Measurements from ENCODE around the gene ACP2. TPM values are rescaled to one million over a fixed set of nuclear protein-coding genes. Genes with fewer than 3 reads are reported as not detected.

The ACP2 gene
- total RNA-seq, 1 donor from 2014 or later = 54.8 TPM

GRCh38 chr11:47269002-47269828 is 20.6 kb upstream of the ACP2 start:
- peaks cover 43% of the 10 kb centered on the region for H3K4me1 ChIP-seq
- intact Hi-C loops (cut with DNase I) = no loop called here
- H3K27me3 ChIP-seq = no peaks in the 10 kb centered on the region
- no peaks in the 10 kb centered on the region for H3K9me3 ChIP-seq
- peak overlapping the region; percentile 94 for H3K27ac ChIP-seq
- TF ChIP-seq POLR2AphosphoS5 (IDR thresholded peaks at IDR 0.05; ENCODE audit: insufficient read depth in 1 of 2, low read depth in 1 of 2) = peak; percentile 52 to 78
- no peak for TF ChIP-seq POLR2A (IDR thresholded peaks at IDR 0.05)
- peak in 1 of 3 experiments; percentile 26 for TF ChIP-seq CTCF (IDR thresholded peaks at IDR 0.05)
- no peaks in the 10 kb centered on the region for H3K36me3 ChIP-seq
- peak overlapping the region; percentile 71 to 84 for H3K4me3 ChIP-seq
- peak in 1 of 2 donors; percentile 92 for DNase-seq (ENCODE audit: extremely low spot score in 2 of 2)

- intact Hi-C loops (cut with DNase I) = no loop called here
- H3K4me1 ChIP-seq = peaks cover 48% of the 10 kb centered on the region
- H3K27ac ChIP-seq = peak overlapping the region; percentile 94
- H3K4me3 ChIP-seq = peak overlapping the region; percentile 71 to 84
- no peak for TF ChIP-seq POLR2A (IDR thresholded peaks at IDR 0.05)
- TF ChIP-seq CTCF (IDR thresholded peaks at IDR 0.05) = no peak
- TF ChIP-seq POLR2AphosphoS5 (IDR thresholded peaks at IDR 0.05; ENCODE audit: insufficient read depth in 1 of 2, low read depth in 1 of 2) = no peak
- H3K9me3 ChIP-seq = no peaks in the 10 kb centered on the region
- H3K36me3 ChIP-seq = no peaks in the 10 kb centered on the region
- no peak for DNase-seq (ENCODE audit: extremely low spot score in 2 of 2)
- H3K27me3 ChIP-seq = no peaks in the 10 kb centered on the region
Measured at GRCh38 chr11:47268448-47269001, 19.9 kb upstream of the ACP2 start.

GRCh38 chr11:47267876-47268275 is 19.3 kb upstream of the ACP2 start:
- no peak for DNase-seq (ENCODE audit: extremely low spot score in 2 of 2)

GRCh38 chr11:47264521-47264920 is 15.9 kb upstream of the ACP2 start:
- Histone ChIP-seq H3K27ac (no peak overlapping the region), H3K9me3 (no peaks in the 10 kb centered on the region), H3K36me3 (peaks cover 0 to 4% of the 10 kb centered on the region in 2 donors), H3K4me1 (peaks cover 33% of the 10 kb centered on the region), H3K4me3 (no peak overlapping the region), H3K27me3 (no peaks in the 10 kb centered on the region)
- DNase-seq (ENCODE audit: extremely low spot score in 2 of 2) = no peak
- intact Hi-C loops (cut with DNase I) = no loop called here
- TF ChIP-seq POLR2AphosphoS5 (IDR thresholded peaks at IDR 0.05; ENCODE audit: insufficient read depth in 1 of 2, low read depth in 1 of 2) = no peak
- no peak for TF ChIP-seq CTCF (IDR thresholded peaks at IDR 0.05)
- TF ChIP-seq POLR2A (IDR thresholded peaks at IDR 0.05) = no peak

More at GRCh38 chr11:47267876-47268275, 19.3 kb upstream of the ACP2 start:
- peaks cover 47% of the 10 kb centered on the region for H3K4me1 ChIP-seq
- no peaks in the 10 kb centered on the region for H3K27me3 ChIP-seq
- no peak overlapping the region for H3K4me3 ChIP-seq
- H3K9me3 ChIP-seq = no peaks in the 10 kb centered on the region
- no peaks in the 10 kb centered on the region for H3K36me3 ChIP-seq
- TF ChIP-seq CTCF (IDR thresholded peaks at IDR 0.05) (no peak), POLR2AphosphoS5 (IDR thresholded peaks at IDR 0.05; ENCODE audit: insufficient read depth in 1 of 2, low read depth in 1 of 2) (no peak), POLR2A (IDR thresholded peaks at IDR 0.05) (no peak)
- intact Hi-C loops (cut with DNase I) = no loop called here
- peak overlapping the region; percentile 94 for H3K27ac ChIP-seq

- Histone ChIP-seq H3K4me1 (peaks cover 37% of the 10 kb centered on the region), H3K27me3 (no peaks in the 10 kb centered on the region), H3K36me3 (peaks cover 0 to 4% of the 10 kb centered on the region in 2 donors), H3K9me3 (no peaks in the 10 kb centered on the region), H3K27ac (no peak overlapping the region), H3K4me3 (no peak overlapping the region)
- no peak for TF ChIP-seq POLR2AphosphoS5 (IDR thresholded peaks at IDR 0.05; ENCODE audit: insufficient read depth in 1 of 2, low read depth in 1 of 2)
- no peak for TF ChIP-seq CTCF (IDR thresholded peaks at IDR 0.05)
- TF ChIP-seq POLR2A (IDR thresholded peaks at IDR 0.05) = no peak
- DNase-seq (ENCODE audit: extremely low spot score in 2 of 2) = no peak
- intact Hi-C loops (cut with DNase I) = no loop called here
Measured at GRCh38 chr11:47264119-47264518, 15.5 kb upstream of the ACP2 start.
